Stimulated activated CD8-positive, alpha-beta memory T cell treated with anti-CD3 and anti-CD28 coated beads, Interleukin-7, amount 100 ng/mL, for 24 hours (primary cell): ENCODE measurements around the gene C16orf46.
A peak's percentile ranks its signal among the peaks of the same experiment; 100 is the strongest.
"Not testable (repeated sequence)": the region's sequence is repeated elsewhere in the genome, so short reads cannot be mapped to it uniquely, and the experiment has no call there.

ENCODE experiments used
- DNase-seq: peaks from one replicate; pipeline ENCODE4 v3.0.0-alpha.2; 2020; ENCODE audit warnings: low read depth

The C16orf46 gene

GRCh38 chr16:81077076-81077940, at the start of gene C16orf46:
Gene C16orf46, minus strand, starts transcription at chr16:81077238. Its CDS starts 13,283 bp downstream, at chr16:81063955.
- DNase-seq: peak; percentile 98

DNA sequence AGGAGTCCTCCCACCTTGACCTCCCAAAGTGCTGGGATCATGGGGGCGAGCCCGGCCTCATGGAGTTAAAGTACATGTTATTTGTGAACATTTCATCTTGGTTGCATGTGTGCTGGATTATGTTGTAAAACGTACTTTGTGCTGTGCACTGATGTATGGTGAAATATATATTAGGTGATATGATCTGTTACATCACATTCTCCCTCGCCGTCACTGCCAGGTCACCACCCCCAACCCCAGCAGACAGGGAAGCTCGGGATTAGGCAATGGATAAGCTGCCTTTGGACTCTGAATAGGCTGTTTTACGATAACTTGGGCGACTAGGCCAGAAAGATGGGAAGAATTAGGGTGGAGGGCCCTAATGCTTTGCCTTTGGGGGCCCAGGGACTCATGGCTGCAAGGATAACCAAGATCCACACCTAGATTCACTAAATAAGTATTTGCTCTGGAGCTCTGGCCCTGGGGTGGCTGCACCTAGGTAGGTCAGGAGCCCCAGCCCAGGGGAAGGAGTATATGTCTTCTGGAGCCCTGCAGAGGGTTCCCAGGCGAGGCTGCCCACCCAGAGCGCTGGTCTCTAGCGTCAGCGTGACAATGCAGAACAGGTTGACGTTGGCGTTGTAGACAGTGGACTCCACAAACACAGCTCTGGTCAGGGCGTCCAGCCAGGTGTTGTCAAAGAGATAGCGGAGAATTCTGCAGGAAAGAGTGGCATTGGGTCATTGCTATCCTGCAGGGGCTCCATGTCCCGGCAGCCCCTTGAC, 46.2 kb upstream of the C16orf46 start:
- DNase-seq: no peak

DNA sequence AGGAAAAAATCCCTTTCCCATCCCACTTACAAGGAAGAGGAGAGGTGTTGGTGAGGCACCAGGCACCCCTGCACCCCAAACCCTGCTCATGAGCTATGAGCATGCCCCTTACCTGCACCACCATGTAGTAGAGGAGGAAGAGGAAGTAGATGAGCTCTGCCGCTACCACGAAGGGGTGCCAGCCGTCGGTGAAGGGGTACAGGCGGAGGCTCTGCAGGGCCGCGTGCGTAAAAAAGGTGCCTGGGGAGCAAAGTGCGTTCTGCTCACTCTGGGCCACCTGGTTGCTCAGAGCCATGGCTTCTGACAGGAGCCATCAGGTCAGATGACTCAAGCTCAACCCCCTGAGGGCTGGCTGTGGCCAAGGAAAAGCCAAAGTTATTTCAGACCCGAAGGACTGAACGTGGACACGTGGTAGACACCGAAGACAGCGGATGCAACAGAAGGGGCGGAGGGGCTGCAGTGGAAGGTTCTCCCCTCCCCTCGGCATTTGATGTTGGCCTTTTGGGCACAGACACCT, 44.5 kb upstream of the C16orf46 start:
- no peak for DNase-seq

GRCh38 chr16:81117436-81117835, 40.4 kb upstream of the C16orf46 start:
- no peak for DNase-seq

GRCh38 chr16:81116285-81116684, 39.2 kb upstream of the C16orf46 start:
- no peak for DNase-seq

DNA sequence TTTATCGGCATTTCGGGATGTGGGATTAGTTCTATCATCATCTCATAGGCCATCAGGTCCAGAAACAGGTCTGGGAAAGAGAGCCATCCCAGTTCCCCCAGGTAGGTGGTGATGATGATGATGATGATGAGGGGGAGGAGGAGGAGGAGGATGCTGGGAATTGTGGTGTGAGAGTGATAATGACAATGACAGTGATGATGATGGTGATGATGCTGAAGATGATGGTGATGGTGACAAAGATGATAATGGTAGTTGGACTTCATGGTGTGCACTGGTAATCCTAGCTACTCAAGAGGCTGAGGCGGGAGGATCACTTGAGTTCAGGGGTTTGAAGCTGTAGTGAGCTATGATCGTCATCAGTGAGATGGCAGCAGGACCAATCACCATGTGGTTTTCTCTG, 35.4 kb upstream of the C16orf46 start:
- DNase-seq: no peak

DNA sequence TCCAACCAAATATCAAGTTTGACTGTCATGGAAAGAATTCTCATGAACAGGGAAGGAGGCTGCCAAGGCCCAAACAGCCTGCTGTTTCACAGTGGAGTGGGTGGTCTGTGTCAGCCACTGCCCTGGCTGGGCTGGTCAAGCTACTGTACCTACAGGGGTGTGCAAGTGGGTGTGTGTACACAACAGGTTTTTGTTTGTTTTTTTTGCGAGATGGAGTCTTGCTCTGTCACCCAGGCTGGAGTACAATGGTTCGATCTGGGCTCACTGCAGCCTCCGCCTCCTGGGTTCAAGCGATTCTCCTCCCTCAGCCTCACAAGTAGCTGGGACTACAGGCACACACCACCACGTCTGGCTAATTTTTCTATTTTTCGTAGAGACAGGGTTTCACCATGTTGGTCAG, 32.2 kb upstream of the C16orf46 start:
- not testable (repeated sequence) for DNase-seq

- DNase-seq: no peak
These were observed 30.5 kb upstream of the C16orf46 start for GRCh38 chr16:81107511-81107910.

DNA sequence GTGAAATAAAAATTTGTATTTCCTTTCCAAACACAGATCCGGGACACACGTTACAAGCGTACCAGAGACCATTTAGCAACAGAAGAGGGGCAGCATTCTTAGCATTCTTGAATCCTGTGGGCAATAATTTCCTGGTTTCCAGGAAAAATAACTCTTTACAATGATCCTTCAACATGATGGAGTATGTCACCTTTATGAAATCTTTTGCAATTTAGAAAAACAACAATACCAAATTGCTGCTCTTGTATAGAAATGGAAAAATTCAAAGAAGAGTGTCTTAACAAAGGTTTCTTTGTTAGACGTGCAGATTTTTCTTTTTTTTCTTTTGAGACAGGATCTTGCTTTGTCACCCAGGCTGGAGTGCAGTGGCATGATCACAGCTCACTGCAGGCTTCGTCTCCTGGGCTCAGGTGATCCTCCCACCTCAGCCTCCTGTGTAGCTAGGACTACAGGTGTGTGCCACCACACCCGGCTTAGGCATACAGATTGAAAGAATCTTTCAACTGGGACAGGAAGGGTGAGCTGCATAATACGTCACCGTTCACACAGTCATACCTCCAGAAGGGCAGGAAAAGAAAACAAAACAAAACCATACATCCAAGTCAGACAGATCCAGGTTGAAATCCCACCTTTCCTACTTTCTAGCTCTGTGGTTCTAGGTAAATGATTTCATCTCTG, 29.9 kb upstream of the C16orf46 start:
- no peak for DNase-seq

- no peak for DNase-seq
These were observed 28.9 kb upstream of the C16orf46 start for GRCh38 chr16:81105946-81106345.

GRCh38 chr16:81101702-81102101, 24.7 kb upstream of the C16orf46 start:
- DNase-seq: no peak

DNA sequence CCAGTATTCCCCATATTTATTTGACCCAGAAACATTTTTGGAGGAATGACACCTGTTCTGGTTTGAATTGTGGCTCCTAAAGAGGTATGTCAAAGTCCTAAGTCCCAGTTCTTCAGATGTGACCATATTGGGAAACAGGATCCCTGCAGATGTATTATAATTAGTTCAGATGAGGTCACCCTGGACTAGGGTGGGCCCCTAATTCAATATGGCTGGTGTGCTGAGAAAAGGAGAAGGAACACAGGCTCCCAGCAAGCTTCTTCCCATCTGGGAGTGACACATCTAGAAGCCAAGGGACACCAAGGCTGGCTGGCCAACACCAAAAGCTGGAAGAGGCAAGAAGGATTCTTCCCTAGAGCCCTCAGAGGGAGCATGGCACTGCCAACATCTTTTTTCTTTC, 22.9 kb upstream of the C16orf46 start:
- no peak for DNase-seq

GRCh38 chr16:81097230-81097629, 20.2 kb upstream of the C16orf46 start:
- DNase-seq: no peak

GRCh38 chr16:81096715-81097208, 19.7 kb upstream of the C16orf46 start:
- DNase-seq: no peak

- DNase-seq: peak; percentile 94
These were observed 19.1 kb upstream of the C16orf46 start, which contains the start of gene GCSH for GRCh38 chr16:81095953-81096714. Gene GCSH, minus strand, starts transcription at chr16:81096395. Its CDS starts 117 bp downstream, at chr16:81096278.

- DNase-seq: no peak
These were observed 18.6 kb upstream of the C16orf46 start for GRCh38 chr16:81095653-81095952.

DNA sequence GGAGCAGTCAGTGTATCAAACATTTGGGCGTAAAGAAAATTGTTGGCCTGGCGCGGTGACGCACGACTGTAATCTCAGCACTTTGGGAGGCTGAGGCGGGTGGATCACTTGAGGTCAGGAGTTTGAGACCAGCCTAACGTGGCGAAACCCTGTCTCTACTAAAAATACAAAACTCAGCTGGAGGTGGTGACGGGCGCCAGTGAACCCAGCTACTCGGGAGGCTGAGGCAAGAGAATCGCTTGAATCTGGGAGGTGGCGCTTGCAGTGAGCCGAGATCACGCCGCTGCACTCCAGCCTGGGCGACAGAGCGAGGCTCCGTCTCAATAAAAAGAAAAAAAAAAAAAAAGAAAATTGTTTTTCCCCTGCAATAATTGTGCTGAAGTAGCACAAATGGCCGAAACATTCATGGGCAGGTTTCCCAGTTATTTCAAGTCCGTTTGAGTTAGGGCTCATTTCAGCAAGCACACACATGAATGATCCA, 17.8 kb upstream of the C16orf46 start:
- no peak for DNase-seq

DNA sequence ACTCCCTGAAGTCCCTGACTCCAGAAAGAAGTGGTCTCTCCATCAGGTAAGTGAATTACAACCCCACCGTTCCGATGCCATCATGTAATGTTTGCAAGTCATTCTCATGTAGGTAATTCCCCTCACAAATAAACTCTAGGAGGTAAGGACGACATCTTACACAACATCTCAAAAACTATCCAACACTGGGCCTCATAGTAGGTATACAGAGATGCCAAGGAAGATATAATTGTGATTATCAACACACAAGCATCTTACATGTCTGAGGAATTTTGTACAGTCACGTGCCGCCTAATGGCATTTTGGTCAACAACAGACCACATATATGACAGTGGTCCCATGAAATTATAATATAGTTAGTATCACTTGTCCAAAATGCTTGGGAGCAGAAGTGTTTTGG, 11.8 kb upstream of the C16orf46 start:
- no peak for DNase-seq

GRCh38 chr16:81081014-81081413, 4.0 kb upstream of the C16orf46 start:
- DNase-seq: no peak

- DNase-seq: no peak
These were observed 3.2 kb upstream of the C16orf46 start for GRCh38 chr16:81080233-81080632.

DNA sequence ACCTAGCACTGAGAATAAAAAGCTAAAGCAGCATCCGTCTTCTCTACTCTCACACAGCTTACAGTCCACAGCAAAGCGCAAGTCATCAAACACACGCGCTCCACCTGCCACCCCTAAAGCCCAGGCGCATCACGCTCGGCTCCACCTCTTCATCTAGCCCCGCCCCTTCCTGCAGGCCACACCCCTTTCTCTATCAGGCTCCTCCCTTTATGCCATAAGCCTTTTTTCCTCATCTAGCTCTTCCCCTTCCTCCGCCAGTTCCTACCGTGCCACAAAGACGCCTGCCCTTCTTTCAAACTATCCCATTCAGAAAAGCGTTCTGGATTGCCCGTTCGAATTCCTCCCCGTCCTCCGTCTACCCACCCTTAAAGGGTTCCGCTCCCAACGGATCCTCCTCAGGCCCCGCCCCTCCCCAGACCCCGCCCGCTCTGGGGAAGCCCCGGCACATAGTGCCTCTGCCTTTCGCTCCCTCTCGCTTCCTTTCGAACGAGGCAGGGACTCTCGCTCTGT, 417 bp downstream of the C16orf46 start:
- peak; percentile 93 for DNase-seq
